NCI-H82 treated with DMSO at 0.1 percent for 48 hours (cell line): ENCODE data around the gene ITGA4.

ENCODE experiments used
- DNase-seq: peaks from one replicate; lab custom pipeline; 2025; ENCODE audit not compliant: unreplicated experiment; lab: John Stamatoyannopoulos, UW

The ITGA4 gene

DNA sequence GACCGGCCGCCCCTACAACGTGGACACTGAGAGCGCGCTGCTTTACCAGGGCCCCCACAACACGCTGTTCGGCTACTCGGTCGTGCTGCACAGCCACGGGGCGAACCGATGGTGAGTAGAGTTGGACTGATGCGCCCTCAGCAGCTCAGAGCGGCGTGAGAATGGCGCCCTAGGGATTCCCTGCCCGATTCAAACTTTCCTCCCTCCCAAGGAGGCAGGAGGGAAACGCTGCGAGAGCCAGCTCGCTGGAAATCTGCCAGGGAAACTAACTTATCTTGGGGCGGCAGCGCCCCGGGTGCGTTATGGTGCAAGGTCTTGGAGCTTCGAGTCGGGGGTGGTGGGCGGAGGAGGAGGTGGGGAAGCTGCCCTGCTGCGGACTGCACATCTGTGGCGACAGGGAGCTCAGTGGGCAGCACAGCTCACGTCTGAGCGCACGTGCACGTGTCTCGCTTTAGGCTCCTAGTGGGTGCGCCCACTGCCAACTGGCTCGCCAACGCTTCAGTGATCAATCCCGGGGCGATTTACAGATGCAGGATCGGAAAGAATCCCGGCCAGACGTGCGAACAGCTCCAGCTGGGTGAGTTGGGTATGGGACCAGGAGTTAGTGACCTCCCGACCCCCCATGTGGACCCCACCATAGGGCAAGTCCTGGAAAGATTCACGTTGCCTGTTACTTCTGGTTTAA lies 697 bp downstream of the ITGA4 start:
- DNase-seq, result peak; percentile 51

DNA sequence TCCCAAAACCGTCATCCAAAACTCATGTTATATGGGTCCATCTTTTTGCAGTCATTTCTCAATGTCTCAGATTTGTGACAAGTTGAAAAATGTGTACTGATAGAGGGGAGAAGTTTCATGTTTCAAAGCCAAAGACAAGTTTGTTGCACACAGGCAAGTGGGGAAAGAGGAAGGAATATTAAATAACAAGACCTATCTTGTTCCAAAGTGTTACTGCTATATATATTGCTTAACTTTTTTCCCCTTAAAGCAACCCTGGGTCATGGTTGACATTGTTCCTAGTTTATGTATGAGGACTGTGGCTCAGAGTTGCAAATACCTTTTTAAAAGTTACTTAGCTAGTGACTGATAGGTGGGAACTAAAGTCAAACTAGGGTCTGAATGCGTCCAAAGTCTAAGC lies 1.7 kb downstream of the ITGA4 start:
- DNase-seq, result no peak

DNA sequence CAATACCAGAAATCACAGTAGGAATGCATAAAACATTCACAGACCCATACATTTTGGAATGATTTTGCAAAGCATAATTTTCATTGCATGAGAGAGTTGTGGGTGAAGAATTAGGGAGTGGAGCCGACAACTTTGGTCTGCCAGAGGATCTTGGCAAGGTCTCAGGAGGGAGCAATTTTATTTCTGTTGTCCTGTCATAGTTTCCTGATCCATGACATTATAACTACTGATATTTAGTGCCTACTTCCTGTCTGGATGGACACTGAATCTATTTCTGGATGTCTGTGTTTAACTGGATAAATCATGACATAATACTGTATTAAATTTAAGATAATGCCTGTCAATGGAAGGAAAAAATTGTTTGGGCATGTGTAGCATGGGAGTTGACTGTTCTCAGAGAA lies 2.4 kb downstream of the ITGA4 start:
- no peak for DNase-seq

DNA sequence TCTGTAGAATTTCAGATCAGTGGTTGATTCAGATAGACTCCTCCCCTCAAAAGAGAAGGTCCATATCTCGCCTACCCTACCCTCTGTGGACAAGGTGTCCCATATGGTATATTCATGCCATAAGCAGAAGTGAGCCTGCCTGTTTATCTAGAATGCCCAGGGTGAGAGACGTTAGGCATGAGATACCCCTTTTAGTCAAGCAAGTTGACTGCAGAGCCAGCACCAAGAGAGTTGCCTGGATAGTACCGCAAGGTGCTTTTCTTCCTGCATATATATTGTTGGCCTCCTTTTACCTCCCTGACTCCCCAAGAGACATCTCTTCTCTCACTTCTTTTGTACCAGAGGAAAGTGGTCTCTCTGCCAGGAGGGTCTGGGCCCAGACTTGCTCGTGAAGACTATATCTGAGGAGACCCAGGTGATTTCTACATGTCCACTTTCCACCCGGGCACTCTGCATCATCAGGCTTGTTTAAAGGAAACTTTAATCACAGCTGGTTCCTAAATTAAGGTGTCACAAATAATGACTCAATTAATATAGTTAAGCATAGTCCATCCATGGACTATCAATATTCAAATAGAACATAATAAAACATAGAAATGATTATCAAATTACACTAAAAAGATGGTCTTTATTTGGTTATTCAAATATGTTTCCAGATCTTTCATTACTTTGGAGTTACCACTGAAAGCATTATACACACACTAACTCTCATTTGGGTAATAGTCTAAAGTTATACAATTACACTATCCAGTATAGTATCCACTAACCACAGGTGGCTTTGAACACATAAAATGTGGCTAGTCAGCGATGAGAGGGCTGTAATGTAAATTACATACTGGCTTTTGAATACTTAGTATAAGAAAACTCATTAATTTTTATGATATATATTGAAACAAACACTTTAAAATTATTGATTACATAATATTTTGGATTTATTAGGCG lies 4.1 kb downstream of the ITGA4 start:
- DNase-seq, result no peak

DNA sequence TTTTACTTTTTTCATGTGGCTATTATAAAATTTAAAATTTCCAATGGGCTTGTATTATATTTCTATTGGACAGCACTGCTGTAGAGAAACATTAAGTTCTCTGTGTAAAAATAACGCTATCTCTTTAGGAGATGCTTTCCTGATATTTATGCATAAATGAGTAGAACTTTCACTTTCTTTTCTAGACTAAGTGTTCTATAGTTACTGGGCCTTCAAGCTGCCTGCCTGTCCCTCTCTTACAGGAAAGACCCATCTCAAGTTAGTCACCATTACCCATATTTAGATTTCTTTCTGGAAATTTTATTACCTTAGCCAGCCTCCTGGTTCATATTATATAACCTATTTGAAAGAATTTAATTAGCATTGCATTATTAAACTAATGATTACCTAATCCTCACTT lies 4.8 kb downstream of the ITGA4 start:
- no peak for DNase-seq

DNA sequence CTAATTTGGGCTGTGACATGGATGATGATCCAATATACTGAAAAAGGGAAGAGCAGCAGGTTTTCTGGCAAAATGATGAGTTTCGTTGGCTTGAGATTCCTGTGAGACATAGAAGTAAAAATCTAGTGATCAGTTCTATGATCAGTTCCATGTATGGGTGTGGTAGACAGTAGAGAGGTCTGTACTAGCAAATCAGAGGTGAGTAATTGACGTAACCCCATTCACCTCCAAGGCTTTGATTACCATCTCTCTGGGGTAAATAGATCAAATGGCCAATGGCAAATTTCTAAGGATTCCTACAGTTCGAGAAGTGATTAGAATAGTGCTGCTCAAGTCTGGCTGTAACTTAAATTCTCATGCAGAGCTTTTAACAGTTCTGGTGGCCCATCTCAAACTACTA lies 6.4 kb downstream of the ITGA4 start:
- no peak for DNase-seq

DNA sequence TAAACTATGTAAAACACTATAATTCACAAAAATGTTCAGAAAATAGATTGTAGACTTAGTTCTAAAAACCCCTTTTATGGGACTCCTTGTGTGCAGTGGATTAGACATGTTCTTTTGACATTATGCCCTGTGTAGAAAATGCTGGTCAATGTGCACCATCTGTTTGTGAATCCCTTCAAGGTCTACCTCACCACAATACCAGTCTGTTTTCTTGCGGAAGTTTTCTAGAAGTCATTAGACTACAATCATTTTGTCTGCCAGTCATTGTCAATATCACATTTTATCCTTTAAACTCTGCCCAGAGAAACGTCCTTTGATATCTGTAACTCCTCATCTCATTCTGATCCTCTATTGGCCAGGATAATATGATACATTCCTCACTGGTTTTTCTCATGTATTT lies 7.8 kb downstream of the ITGA4 start:
- no peak for DNase-seq

DNA sequence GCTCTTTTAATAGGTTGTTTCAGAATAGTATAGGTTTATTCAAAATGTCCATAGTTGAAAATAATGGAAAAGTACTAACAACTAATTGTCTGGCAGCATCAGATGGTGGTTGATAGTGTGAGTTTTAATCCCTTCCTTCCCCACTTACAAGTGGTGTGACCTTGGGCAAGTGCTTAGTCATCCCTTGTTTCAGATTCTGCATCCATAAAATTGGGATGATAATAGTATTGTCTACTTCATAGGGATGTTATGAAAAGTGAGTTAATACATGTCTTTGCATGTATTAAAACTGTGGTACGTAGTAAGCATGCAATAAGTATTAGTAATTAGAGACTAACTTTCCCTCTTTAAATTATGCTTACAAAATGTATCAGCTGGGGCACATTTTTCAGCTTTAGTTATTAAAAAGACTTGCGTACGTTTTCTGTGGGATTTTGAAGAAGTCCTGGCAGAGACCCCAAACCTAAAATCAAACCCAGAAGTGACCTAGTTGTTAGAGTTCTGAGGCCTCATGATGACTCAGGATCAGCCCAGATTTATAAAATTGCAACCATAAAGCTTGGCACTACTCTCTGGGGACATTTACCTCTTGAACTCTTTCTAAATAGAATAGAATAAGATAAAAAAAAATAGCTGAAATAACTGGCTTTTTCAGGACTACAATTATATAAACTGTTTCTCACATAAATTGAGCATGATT lies 8.6 kb downstream of the ITGA4 start:
- no peak for DNase-seq

DNA sequence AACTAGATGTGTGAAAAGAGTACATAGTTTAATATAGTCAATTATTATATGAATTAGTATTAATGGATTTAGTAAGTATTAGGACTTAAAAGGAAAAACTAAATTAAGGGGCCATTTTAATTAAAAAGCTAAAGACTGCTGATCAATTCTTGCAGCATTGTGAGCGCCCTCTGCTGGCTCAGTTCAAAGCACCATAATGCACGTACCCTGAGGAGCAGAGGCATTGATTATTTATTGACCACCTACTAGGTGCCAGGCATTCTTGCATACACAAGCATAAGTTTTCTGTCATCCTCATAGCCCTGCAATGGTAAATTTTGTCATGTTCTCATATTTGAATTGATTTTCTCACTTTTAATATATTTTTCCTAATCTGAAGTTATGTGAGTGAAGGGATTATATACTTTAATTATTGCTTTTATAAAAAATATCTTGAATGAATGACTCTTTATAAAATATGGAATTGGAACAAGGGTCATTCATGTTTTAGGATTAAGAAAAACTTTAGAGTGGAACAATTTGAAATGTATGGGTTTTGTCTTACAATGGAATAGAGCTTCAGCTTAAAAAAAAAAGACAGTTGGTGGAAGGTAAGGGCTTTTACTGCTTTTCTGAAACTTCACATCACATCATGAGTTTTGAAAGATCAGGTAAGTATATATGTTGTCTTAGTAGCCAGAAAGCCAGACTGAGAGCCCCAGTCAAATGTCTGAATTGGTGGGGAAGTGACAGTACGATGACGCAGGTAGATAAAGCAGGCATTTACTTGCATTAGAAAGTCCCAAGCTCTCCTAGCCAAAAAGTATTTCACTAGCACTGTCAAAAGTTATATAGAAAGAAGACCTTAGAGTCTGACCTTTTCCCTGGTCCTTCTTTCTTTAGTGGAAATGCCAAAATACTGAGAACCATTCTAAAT lies 9.7 kb downstream of the ITGA4 start:
- peak; percentile 42 for DNase-seq

DNA sequence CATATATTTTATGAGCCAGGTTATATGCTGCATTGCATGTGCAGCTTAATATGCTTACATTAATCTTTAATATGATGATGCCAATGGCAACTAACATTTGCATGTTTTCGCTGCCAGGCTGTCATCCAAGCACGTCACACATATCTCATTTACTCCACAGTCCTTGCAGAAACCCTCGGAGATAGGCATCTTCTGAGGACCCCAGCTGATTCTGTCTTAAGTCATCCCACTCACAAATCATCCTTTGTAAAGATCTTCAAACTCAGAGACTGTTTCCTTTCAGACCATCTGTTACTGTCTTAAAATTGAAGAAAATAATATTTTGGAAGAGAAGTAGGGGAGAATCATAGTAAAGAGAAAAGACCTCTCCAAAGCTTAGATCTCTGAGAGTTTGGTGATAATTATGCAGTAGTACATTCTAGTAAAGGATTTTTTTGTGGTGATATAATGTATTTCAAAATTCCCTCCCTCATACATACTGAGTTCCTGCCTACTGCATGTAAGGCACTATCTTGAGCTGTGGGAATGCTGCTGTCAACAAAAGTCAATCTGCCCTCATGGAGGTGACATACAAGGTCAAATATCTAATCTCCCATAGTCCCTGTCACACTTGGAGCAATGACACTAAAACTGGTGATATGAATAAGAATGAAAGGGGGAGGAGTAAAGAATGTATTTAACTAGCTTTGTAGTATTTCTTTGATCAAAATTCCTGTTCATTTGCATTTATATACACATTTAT lies 11.0 kb downstream of the ITGA4 start:
- DNase-seq, result no peak

DNA sequence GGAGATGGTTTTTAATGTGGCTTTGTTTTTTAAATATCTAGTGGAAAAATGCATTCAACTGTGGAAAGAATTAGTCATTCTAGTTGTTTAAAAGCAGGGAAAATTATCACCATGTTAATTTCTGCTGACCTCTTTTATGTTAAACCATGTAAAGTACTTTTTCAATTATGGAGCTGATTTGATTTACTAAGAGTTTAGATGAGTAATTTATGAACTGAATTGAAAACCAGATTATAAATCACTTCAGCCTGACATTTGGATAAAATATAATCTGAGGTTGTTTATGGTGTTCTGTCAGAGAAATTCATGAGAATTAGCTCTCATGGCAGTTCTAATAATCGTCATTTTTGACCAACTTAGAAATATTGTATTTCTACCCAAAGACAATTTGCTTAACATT lies 11.6 kb downstream of the ITGA4 start:
- no peak for DNase-seq

DNA sequence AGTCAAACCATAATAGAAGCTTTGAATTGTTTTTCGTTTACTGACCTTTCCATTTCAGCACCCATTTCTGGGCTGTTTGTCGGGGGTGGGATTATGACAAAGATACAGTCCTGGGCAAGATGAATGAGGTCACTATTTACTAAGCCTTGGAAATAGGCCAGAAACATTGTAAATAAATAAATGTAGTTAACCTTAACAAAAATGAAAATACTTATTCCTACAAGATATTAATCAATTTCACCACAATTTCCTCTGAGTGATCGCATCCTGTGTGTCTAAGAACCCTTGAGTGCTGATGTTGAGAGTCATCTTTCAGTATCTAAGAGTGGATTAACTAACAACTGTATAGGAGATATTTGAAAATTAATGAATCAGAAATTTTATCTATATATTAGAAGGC lies 14.0 kb downstream of the ITGA4 start:
- DNase-seq, result no peak

DNA sequence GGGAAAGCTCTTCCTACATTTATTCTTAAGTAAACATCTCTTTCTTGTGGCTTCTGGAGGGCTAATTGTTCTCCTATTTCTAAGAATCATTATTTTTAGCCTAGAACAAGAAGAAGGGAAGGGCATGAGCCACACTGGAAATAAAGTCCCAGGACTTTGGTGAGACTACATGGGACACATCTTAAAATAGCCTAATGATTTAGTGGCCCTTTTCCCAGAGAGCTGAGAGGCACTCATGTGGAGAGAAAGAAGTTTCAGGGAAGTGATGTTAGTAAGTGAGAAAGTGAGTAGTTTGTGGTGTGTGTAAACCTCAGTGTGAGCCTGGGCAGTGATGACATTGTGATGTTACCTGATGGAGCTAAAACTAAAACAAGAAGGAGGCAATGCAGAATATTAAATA lies 14.6 kb downstream of the ITGA4 start:
- DNase-seq, result no peak

DNA sequence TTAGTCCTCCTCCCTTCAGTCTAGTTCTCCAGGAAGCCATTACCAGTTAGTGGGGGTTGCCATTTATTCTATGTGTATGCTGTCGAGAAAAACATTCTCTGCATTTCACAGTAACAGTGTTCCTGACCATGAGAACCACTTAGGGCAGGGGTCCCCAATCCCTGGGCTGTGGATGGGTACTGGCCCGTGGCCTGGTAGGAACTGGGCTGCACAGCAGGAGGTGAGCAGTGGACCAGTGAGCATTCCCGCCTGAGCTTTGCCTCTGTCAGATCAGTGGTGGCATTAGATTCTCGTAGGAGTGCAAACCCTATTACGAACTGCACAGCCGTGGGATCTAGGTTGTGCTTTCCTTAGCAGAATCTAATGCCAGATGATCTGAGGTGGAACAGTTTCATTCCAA lies 15.8 kb downstream of the ITGA4 start:
- no peak for DNase-seq

DNA sequence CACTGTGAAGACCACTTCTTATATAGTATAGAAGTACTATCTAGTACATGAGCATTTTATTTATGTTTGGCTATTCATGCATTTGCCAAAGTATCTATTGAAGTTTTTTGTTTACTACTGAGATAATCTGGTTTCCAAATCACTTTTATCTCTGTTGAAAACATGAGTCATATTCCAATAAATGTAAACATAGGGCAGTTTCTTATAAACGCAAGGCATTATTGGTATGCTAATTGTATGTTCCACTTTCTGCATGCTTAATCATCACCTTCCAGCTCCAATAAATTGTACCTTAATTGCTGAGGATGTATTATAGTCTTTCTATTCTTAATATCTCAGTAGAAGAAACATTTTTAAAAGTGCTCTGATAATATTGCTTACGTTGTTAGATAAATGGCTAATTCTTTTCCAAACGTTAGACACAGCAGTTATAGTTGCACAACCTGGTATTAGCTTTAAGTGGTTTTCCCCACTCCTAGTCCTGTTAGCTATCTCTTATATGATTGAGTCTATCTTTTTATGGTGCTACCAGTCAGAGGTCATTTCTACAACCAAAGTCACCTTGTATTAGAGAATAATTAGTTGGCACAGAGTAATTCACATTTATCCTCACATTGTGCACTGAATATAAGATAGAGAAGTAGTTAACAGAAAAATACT lies 17.2 kb downstream of the ITGA4 start:
- DNase-seq, result no peak

DNA sequence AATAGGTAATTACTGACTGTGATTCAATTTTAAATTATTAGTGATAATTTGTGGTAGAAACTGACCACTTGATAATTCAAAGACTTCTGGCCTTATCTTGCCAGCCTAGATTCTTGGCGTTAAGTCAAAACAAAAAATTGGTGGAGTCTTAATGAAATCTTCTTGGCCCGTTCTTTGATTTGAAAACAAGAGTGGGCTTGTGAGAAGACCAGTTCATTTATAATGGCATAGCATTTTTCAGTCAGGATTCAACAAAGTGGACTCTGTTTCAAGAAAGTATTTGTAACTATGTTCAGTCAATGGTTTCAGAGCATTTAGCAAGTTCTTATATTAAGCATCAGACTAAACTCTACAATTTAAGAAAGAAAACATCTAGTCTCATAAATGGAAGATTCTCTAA lies 26.0 kb downstream of the ITGA4 start:
- DNase-seq, result no peak

DNA sequence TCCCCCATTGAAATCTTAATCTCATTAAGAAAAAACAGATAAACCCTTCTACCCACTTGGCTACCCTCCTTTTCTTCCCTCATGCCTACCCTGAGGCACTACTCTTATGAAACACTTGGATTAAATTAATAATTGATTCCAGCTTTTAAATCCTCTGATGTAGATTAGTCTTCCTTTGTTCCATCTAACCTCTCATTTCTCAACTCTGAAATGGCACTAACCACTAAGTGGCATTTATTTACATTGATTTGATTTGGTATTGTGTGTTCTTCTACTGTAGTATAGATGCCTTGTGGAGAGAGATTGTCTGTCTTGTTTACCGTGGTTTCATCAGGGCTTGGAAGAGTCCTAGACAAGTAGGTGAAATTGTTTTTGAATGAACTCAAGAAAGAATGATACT lies 26.7 kb downstream of the ITGA4 start:
- no peak for DNase-seq

DNA sequence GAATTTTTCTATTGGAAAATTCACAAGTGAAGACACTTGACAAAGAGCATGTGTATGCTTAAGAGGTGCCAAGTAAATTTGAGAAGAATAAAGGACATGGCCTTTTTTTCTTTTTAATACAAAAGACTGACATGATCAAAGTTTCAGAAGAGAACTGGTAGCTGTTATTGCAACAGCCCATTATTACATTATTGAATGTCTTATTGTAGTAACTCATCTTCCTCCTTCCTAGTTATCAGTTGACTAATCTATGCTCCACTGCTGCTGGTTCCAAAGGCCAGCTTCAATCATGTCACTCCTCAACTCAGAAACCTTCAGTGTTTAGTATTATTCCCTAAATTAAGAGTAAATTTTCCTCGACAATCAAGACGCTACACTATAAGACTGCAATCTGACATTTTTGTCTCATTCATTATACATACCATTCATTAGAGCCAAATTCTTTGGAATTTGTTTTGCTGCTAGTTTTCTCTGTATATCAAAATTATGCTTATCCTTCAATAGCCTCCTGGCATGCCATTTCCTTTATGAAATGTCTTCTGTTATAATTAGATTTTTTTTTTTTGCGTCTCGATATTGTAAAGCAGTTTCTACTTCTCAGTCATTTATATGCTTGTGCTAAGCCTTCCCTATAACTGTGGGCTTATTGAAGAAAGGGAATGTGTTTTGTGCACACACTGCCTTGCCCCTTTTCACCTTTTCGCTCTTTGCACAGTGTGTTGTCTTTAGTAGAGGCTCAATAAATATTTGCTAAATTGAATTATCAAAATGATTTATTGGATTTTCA lies 27.9 kb downstream of the ITGA4 start:
- no peak for DNase-seq

DNA sequence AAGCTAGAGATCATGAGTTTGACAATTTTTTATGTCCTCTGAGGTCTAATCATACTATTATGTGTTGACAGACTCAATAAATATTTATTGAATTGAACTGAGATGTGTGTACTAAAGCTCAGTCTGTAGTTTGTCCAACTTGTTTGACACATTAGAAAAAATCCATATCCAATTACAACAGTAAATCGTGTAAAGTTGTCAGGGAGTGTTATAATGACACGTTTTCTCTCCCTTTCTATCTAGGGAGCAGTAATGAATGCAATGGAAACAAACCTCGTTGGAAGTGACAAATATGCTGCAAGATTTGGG lies 28.4 kb downstream of the ITGA4 start:
- no peak for DNase-seq
